Mesendoderm (in vitro differentiated cells): ENCODE results near the gene WEE2.
A peak's percentile ranks its signal among the peaks of the same experiment; 100 is the strongest.

Source experiments
- DNase-seq: peaks from one replicate; pipeline ENCODE4 v3.0.0; 2013
- H2AK5ac ChIP-seq: 2 replicates; pipeline ENCODE4 v1.6.1; 2013; ENCODE audit warnings: low read length, inconsistent platforms
- H2BK120ac ChIP-seq: 2 replicates; pipeline ENCODE4 v1.6.1; 2013; ENCODE audit warnings: low read depth, mild to moderate bottlenecking, low read length, moderate library complexity, mixed read lengths
- H2BK15ac ChIP-seq: replicated peaks from 2 replicates; pipeline ENCODE4 v1.6.1; 2013; ENCODE audit warnings: low read depth, mild to moderate bottlenecking, moderate library complexity
- H2BK5ac ChIP-seq: 2 replicates; pipeline ENCODE4 v1.6.1; 2013; ENCODE audit warnings: low read length, inconsistent platforms
- H3K18ac ChIP-seq: 2 replicates; pipeline ENCODE4 v1.6.1; 2013; ENCODE audit warnings: mild to moderate bottlenecking, low read length, mixed read lengths
- H3K23ac ChIP-seq: one replicate; pipeline ENCODE4 v1.6.1; 2013; ENCODE audit warnings: low read length
- H3K27ac ChIP-seq: 2 replicates; pipeline ENCODE4 v1.5.1; 2013; ENCODE audit warnings: low read depth, mild to moderate bottlenecking, inconsistent platforms, low read length, moderate library complexity
- H3K27me3 ChIP-seq: 2 replicates; pipeline ENCODE4 v1.6.1; 2013; ENCODE audit warnings: low read length, control low read depth, mild to moderate bottlenecking, inconsistent platforms; ENCODE audit not compliant: insufficient read depth, poor library complexity
- H3K36me3 ChIP-seq: 2 replicates; pipeline ENCODE4 v1.6.1; 2013; ENCODE audit warnings: low read length, inconsistent platforms; ENCODE audit not compliant: control insufficient read depth, insufficient read depth
- H3K4ac ChIP-seq: one replicate; pipeline ENCODE4 v1.6.1; 2013; ENCODE audit warnings: low read depth, mild to moderate bottlenecking, low read length, moderate library complexity
- H3K4me1 ChIP-seq: 2 replicates; pipeline ENCODE4 v1.6.1; 2013; ENCODE audit warnings: low read depth, low read length, inconsistent platforms; ENCODE audit not compliant: control insufficient read depth
- H3K4me2 ChIP-seq: 2 replicates; pipeline ENCODE4 v1.6.1; 2013; ENCODE audit warnings: low read length
- H3K4me3 ChIP-seq: 2 replicates; pipeline ENCODE4 v1.5.1; 2013; ENCODE audit warnings: mild to moderate bottlenecking, low read length
- H3K56ac ChIP-seq: one replicate; pipeline ENCODE4 v1.6.1; 2013; ENCODE audit warnings: low read length
- H3K79me1 ChIP-seq: 2 replicates; pipeline ENCODE4 v1.6.1; 2013; ENCODE audit warnings: low read length, inconsistent platforms
- H3K79me2 ChIP-seq: 2 replicates; pipeline ENCODE4 v1.6.1; 2013; ENCODE audit warnings: mild to moderate bottlenecking, low read length; ENCODE audit not compliant: control insufficient read depth, insufficient read depth
- H3K9ac ChIP-seq: 2 replicates; pipeline ENCODE4 v1.6.1; 2013; ENCODE audit warnings: low read length, inconsistent platforms
- H4K5ac ChIP-seq: one replicate; pipeline ENCODE4 v1.6.1; 2013; ENCODE audit warnings: low read length
- H4K8ac ChIP-seq: one replicate; pipeline ENCODE4 v1.6.1; 2013; ENCODE audit warnings: low read depth, mild to moderate bottlenecking, control low read depth, low read length, moderate library complexity
- WGBS: extraction: QIAGEN DNeasy Blood & Tissue Kit; methylation state at CpG from one replicate; pipeline ENCODE4 v1.1.7; 2013; ENCODE audit warnings: low lambda C conversion rate, missing lambda C conversion rate; ENCODE audit not compliant: insufficient coverage; ENCODE audit errors: extremely low coverage; 5-methylcytosine and 5-hydroxymethylcytosine counted together

The WEE2 gene

GRCh38 chr7:141731476-141732149, 23.5 kb downstream of the WEE2 start:
- Histone ChIP-seq H2AK5ac (no peak overlapping the region), H4K5ac (no peak overlapping the region), H3K79me2 (no peaks in the 10 kb centered on the region), H3K27me3 (no peaks in the 10 kb centered on the region), H2BK120ac (no peak overlapping the region), H3K4ac (no peak overlapping the region), H3K27ac (no peak overlapping the region), H3K23ac (no peak overlapping the region), H3K9ac (no peak overlapping the region), H2BK15ac (no peak overlapping the region), H3K4me2 (no peak overlapping the region), H4K8ac (no peak overlapping the region), H3K18ac (no peak overlapping the region), H3K4me3 (no peak overlapping the region), H3K79me1 (no peaks in the 10 kb centered on the region), H2BK5ac (no peak overlapping the region), H3K36me3 (no peaks in the 10 kb centered on the region), H3K4me1 (no peaks in the 10 kb centered on the region), H3K56ac (no peak overlapping the region)
- WGBS: no CpG with 5 or more reads among the region's 24 CpGs
- no peak for DNase-seq

- Histone ChIP-seq H3K56ac (peak overlapping the region; percentile 82), H2BK15ac (no peak overlapping the region), H3K27ac (no peak overlapping the region), H2BK5ac (no peak overlapping the region), H2AK5ac (no peak overlapping the region), H3K79me2 (peaks cover 27% of the 10 kb centered on the region), H3K18ac (no peak overlapping the region), H3K4ac (peak overlapping the region; percentile 45), H3K79me1 (peaks cover 3% of the 10 kb centered on the region), H3K4me1 (peaks cover 3% of the 10 kb centered on the region), H3K4me3 (no peak overlapping the region), H3K36me3 (no peaks in the 10 kb centered on the region), H3K9ac (peak overlapping the region; percentile 64), H2BK120ac (no peak overlapping the region), H3K23ac (no peak overlapping the region), H4K5ac (no peak overlapping the region), H3K4me2 (no peak overlapping the region), H4K8ac (peak overlapping the region; percentile 1), H3K27me3 (no peaks in the 10 kb centered on the region)
- DNase-seq: no peak
- no CpG with 5 or more reads among the region's 11 CpGs for WGBS
Measured at GRCh38 chr7:141737118-141737835, 29.1 kb downstream of the WEE2 start.

- Histone ChIP-seq H3K27ac (peak within 1 kb of the TSS; percentile 16), H2BK15ac (no peak within 1 kb of the TSS)
Measured at GRCh38 chr7:141737836-141738591, 29.9 kb downstream of the WEE2 start, which contains the start of gene SSBP1. TSS of gene SSBP1 (plus strand) at chr7:141738358. CDS start at chr7:141739167, 809 bp downstream.

GRCh38 chr7:141738592-141739013, 30.4 kb downstream of the WEE2 start:
- no CpG with 5 or more reads among the region's 6 CpGs for WGBS
- Histone ChIP-seq H2BK5ac (peak overlapping the region; percentile 92), H4K5ac (peak overlapping the region; percentile 92), H2BK120ac (no peak overlapping the region), H3K27ac (peak overlapping the region; percentile 16), H3K79me2 (peaks cover 27% of the 10 kb centered on the region), H3K18ac (peak overlapping the region; percentile 19), H2AK5ac (no peak overlapping the region), H3K4ac (no peak overlapping the region), H3K4me1 (peaks cover 3% of the 10 kb centered on the region), H4K8ac (no peak overlapping the region), H3K4me3 (peak overlapping the region; percentile 99), H3K79me1 (peaks cover 3% of the 10 kb centered on the region), H3K36me3 (no peaks in the 10 kb centered on the region), H3K56ac (peak overlapping the region; percentile 99), H3K9ac (peak overlapping the region; percentile 98), H3K27me3 (no peaks in the 10 kb centered on the region), H3K23ac (no peak overlapping the region), H3K4me2 (peak overlapping the region; percentile 69), H2BK15ac (no peak overlapping the region)
- DNase-seq: no peak

More at GRCh38 chr7:141737836-141738591, 29.9 kb downstream of the WEE2 start, which contains the start of gene SSBP1:
- peak; percentile 98 for DNase-seq
- Histone ChIP-seq H3K9ac (peak within 1 kb of the TSS; percentile 98), H3K56ac (peak within 1 kb of the TSS; percentile 99), H3K36me3 (no peaks in the 10 kb centered on the region), H3K4me3 (peak within 1 kb of the TSS; percentile 99), H3K4ac (peak within 1 kb of the TSS; percentile 45), H3K4me1 (peaks cover 3% of the 10 kb centered on the region), H3K4me2 (peak within 1 kb of the TSS; percentile 69), H3K23ac (peak within 1 kb of the TSS; percentile 71), H3K79me1 (peaks cover 3% of the 10 kb centered on the region), H4K8ac (peak within 1 kb of the TSS; percentile 84), H2AK5ac (no peak within 1 kb of the TSS), H2BK120ac (no peak within 1 kb of the TSS), H3K79me2 (peaks cover 27% of the 10 kb centered on the region), H4K5ac (peak within 1 kb of the TSS; percentile 92), H3K18ac (peak within 1 kb of the TSS; percentile 19), H3K27me3 (no peaks in the 10 kb centered on the region), H2BK5ac (peak within 1 kb of the TSS; percentile 92)
- no CpG with 5 or more reads among the region's 46 CpGs for whole genome bisulfite sequencing

GRCh38 chr7:141739250-141739649, 31.1 kb downstream of the WEE2 start:
- Histone ChIP-seq H3K9ac (peak overlapping the region; percentile 8), H3K23ac (no peak overlapping the region), H3K27me3 (no peaks in the 10 kb centered on the region), H2BK15ac (no peak overlapping the region), H3K56ac (no peak overlapping the region), H3K18ac (no peak overlapping the region), H3K79me2 (peaks cover 27% of the 10 kb centered on the region), H3K36me3 (peaks cover 3% of the 10 kb centered on the region), H3K4me3 (no peak overlapping the region), H3K4ac (no peak overlapping the region), H4K8ac (peak overlapping the region; percentile 84), H2BK120ac (no peak overlapping the region), H4K5ac (no peak overlapping the region), H2AK5ac (no peak overlapping the region), H3K4me2 (peak overlapping the region; percentile 13), H3K27ac (no peak overlapping the region), H3K4me1 (peaks cover 3% of the 10 kb centered on the region), H3K79me1 (peaks cover 3% of the 10 kb centered on the region), H2BK5ac (no peak overlapping the region)
- DNase-seq: no peak
- no CpG with 5 or more reads among the region's 3 CpGs for WGBS
